ENCODE measurements around the gene DOCK4.

- TF ChIP-seq CTCF (IDR thresholded peaks at IDR 0.05) (no peak), ZNF423 (CRISPR knock-in tag; IDR thresholded peaks at IDR 0.05) (no peak), RELA (CRISPR knock-in tag; IDR thresholded peaks at IDR 0.05; ENCODE audit: borderline replicate concordance) (no peak), STAT6 (CRISPR knock-in tag; conservative IDR thresholded peaks at IDR 0.05; ENCODE audit: low read depth) (no peak), MXD4 (CRISPR knock-in tag; IDR thresholded peaks at IDR 0.05; ENCODE audit: borderline replicate concordance) (no peak), SP1 (CRISPR knock-in tag; conservative IDR thresholded peaks at IDR 0.05) (no peak), NFE2L1 (CRISPR knock-in tag; IDR thresholded peaks at IDR 0.05) (no peak), ATF1 (CRISPR knock-in tag; IDR thresholded peaks at IDR 0.05) (no peak), USF2 (CRISPR knock-in tag; IDR thresholded peaks at IDR 0.05) (no peak), ZNF232 (CRISPR knock-in tag; IDR thresholded peaks at IDR 0.05) (no peak)
Observed at GRCh38 chr7:112188257-112188656, 17.9 kb downstream of the DOCK4 start.
